ENCODE results near the gene MAFB. TPM values are rescaled to one million over a fixed set of nuclear protein-coding genes. Genes with fewer than 3 reads are reported as not detected.

MAFB gene
- total RNA-seq, 1 donor from 2014 or later, result 4.6 TPM

DNA sequence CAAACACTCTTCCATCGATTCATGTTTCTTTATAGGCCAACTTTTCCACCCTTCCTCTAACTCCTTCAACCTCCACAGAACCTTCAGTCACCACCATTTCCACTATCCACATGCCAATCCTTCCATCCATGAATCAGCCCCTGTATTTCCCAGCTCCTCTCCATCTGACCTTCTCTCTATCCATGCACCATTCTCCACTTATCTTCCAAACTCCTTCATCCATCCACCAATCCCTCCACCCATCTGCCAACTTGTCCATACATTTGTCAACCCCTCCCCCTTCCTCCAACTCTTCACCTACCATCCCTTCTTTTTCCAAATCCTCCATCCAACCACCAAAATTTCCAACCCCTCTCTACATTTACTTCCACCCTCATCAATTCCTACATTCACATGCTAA, 49.9 kb downstream of the MAFB start:
- DNase-seq, result no peak
- no peaks in the 10 kb centered on the region for H3K27me3 Mint-ChIP-seq (ENCODE audit: unreplicated experiment)
- no peaks in the 10 kb centered on the region for H3K36me3 Mint-ChIP-seq (ENCODE audit: unreplicated experiment)
- no peak overlapping the region for H3K4me3 Mint-ChIP-seq (ENCODE audit: unreplicated experiment)
- H3K9me3 Mint-ChIP-seq (ENCODE audit: unreplicated experiment), result peaks cover 3% of the 10 kb centered on the region
- H3K4me1 Mint-ChIP-seq (ENCODE audit: low read depth, unreplicated experiment), result no peaks in the 10 kb centered on the region
- TF ChIP-seq, protein P1, sequence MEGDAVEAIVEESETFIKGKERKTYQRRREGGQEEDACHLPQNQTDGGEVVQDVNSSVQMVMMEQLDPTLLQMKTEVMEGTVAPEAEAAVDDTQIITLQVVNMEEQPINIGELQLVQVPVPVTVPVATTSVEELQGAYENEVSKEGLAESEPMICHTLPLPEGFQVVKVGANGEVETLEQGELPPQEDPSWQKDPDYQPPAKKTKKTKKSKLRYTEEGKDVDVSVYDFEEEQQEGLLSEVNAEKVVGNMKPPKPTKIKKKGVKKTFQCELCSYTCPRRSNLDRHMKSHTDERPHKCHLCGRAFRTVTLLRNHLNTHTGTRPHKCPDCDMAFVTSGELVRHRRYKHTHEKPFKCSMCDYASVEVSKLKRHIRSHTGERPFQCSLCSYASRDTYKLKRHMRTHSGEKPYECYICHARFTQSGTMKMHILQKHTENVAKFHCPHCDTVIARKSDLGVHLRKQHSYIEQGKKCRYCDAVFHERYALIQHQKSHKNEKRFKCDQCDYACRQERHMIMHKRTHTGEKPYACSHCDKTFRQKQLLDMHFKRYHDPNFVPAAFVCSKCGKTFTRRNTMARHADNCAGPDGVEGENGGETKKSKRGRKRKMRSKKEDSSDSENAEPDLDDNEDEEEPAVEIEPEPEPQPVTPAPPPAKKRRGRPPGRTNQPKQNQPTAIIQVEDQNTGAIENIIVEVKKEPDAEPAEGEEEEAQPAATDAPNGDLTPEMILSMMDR (IDR thresholded peaks at IDR 0.05; ENCODE audit: partially characterized antibody, unreplicated experiment), result no peak
- H3K27ac Mint-ChIP-seq (ENCODE audit: unreplicated experiment), result no peak overlapping the region

DNA sequence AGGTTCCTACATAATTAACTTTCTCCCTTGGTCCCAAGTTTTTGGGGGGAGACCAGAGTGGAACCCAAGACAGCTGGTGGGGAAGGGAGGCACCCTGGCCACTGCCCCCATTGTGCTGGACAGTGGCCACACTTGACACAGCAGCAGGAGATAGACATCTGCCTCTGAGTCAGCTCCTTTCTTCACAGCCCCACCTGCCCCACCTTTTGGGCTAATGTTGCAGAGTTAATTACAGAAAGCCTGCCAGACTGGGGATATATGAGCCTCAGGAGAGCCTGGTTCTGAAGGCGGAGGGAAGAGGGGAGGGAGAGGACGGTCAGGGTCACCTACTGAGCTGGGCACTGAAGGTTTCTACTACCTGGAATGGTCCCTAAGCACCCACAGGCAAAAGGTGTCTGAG, 50.6 kb downstream of the MAFB start:
- no peak overlapping the region for H3K27ac Mint-ChIP-seq (ENCODE audit: unreplicated experiment)
- H3K36me3 Mint-ChIP-seq (ENCODE audit: unreplicated experiment), result no peaks in the 10 kb centered on the region
- H3K4me3 Mint-ChIP-seq (ENCODE audit: unreplicated experiment), result no peak overlapping the region
- no peaks in the 10 kb centered on the region for H3K27me3 Mint-ChIP-seq (ENCODE audit: unreplicated experiment)
- TF ChIP-seq, protein P1 (IDR thresholded peaks at IDR 0.05; ENCODE audit: partially characterized antibody, unreplicated experiment), result no peak
- no peak for DNase-seq
- H3K4me1 Mint-ChIP-seq (ENCODE audit: low read depth, unreplicated experiment), result no peaks in the 10 kb centered on the region
- H3K9me3 Mint-ChIP-seq (ENCODE audit: unreplicated experiment), result peaks cover 3% of the 10 kb centered on the region

DNA sequence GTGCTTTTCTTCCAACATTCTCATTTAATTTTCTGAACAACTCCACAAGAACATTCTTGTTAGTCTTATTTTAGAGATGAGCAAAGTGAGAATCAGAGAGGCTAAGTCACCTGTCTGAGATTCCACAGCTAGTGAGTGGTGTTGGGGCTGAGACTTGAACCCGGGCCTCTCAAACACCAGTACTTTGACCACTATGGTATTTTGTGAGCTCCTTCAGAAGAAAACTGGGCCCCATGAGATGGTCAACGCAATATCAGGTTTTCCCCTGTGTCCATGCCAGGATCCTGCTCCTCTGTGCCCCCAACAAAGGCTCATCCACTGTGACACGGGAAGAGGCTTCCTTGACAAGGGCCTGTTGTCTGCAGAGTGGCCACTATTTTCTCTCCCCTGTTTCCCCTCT, 51.9 kb downstream of the MAFB start:
- TF ChIP-seq, protein P1 (IDR thresholded peaks at IDR 0.05; ENCODE audit: partially characterized antibody, unreplicated experiment), result no peak

DNA sequence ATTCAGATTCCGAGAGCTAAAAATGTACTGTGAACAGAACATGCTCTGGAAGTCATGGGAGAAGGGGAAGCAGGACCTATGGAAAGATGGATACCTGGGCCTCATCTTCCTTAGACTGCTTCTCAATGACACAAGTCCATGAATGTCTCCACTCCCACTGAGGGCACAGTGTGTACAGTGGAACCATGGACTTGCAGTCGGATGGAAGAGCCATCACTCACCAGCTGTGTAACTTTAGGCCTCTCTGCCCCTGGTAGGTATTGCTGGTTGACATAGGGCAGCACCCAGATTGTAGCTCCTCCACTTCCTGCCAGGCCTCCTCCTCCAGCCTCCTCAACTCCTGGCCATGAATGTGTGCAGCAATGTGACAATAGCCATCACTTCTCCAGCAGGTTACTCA, 52.5 kb downstream of the MAFB start:
- TF ChIP-seq, protein P1 (IDR thresholded peaks at IDR 0.05; ENCODE audit: partially characterized antibody, unreplicated experiment), result no peak
- Mint-ChIP-seq H3K36me3 (ENCODE audit: unreplicated experiment) (no peaks in the 10 kb centered on the region), H3K27me3 (ENCODE audit: unreplicated experiment) (no peaks in the 10 kb centered on the region), H3K4me3 (ENCODE audit: unreplicated experiment) (no peak overlapping the region), H3K27ac (ENCODE audit: unreplicated experiment) (no peak overlapping the region), H3K4me1 (ENCODE audit: low read depth, unreplicated experiment) (no peaks in the 10 kb centered on the region), H3K9me3 (ENCODE audit: unreplicated experiment) (peaks cover 3% of the 10 kb centered on the region)
- DNase-seq, result no peak

More for the DNA sequence above, 51.9 kb downstream of the MAFB start:
- Mint-ChIP-seq H3K9me3 (ENCODE audit: unreplicated experiment) (peaks cover 3% of the 10 kb centered on the region), H3K4me1 (ENCODE audit: low read depth, unreplicated experiment) (no peaks in the 10 kb centered on the region), H3K27me3 (ENCODE audit: unreplicated experiment) (no peaks in the 10 kb centered on the region), H3K36me3 (ENCODE audit: unreplicated experiment) (no peaks in the 10 kb centered on the region), H3K27ac (ENCODE audit: unreplicated experiment) (no peak overlapping the region), H3K4me3 (ENCODE audit: unreplicated experiment) (no peak overlapping the region)
- DNase-seq, result no peak

DNA sequence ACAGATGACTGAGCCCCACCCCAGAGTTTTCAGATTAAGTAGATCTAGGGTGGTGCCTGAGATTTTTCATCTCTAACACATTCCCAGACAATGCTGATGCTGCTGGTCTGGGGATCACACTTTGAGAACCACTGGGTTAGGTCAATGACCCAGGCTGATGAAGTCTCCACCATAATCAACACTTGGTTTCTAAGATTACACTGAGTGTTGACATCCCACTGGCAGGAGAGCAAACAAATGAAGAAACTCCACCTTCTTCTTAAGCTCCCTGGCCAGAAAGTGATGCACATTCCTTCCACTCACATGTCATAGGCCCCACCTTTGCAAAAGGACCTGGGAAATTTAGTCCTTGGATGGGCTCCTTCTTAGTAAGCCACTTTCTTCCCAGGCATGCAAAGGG, 53.1 kb downstream of the MAFB start:
- TF ChIP-seq, protein P1 (IDR thresholded peaks at IDR 0.05; ENCODE audit: partially characterized antibody, unreplicated experiment), result no peak
- no peaks in the 10 kb centered on the region for H3K27me3 Mint-ChIP-seq (ENCODE audit: unreplicated experiment)

More for the DNA sequence above, 53.1 kb downstream of the MAFB start:
- Mint-ChIP-seq H3K9me3 (ENCODE audit: unreplicated experiment) (peaks cover 2% of the 10 kb centered on the region), H3K4me1 (ENCODE audit: low read depth, unreplicated experiment) (no peaks in the 10 kb centered on the region), H3K27ac (ENCODE audit: unreplicated experiment) (no peak overlapping the region), H3K36me3 (ENCODE audit: unreplicated experiment) (no peaks in the 10 kb centered on the region), H3K4me3 (ENCODE audit: unreplicated experiment) (no peak overlapping the region)
- DNase-seq, result no peak

Measured in glutamatergic neuron (in vitro differentiated cells).